GM12891 (cell line): Measurements from ENCODE around the gene SPOCD1.

ENCODE experiments used
- POLR2A ChIP-seq: IDR thresholded peaks from 2 replicates; pipeline ENCODE4 v1.6.1; 2011; ENCODE audit warnings: low read depth, low read length, control low read depth
- POLR2AphosphoS5 ChIP-seq: IDR thresholded peaks from 2 replicates; pipeline ENCODE4 v1.6.1; 2011; ENCODE audit warnings: low read depth, low read length, control low read depth
- POU2F2 ChIP-seq: IDR thresholded peaks from 2 replicates; pipeline ENCODE4 v1.6.1; 2011; ENCODE audit warnings: low read depth, mild to moderate bottlenecking, control low read depth, low read length, moderate library complexity
- SPI1 ChIP-seq: IDR thresholded peaks from 2 replicates; pipeline ENCODE4 v1.6.1; 2011; ENCODE audit warnings: low read depth, low read length, control low read depth
- TAF1 ChIP-seq: IDR thresholded peaks from 2 replicates; pipeline ENCODE4 v1.6.1; 2011; ENCODE audit warnings: low read depth, low read length, control low read depth

GRCh38 chr1:31751822-31752241, 64.0 kb downstream of the SPOCD1 start:
- TF ChIP-seq POLR2A = no peak
- TF ChIP-seq POLR2AphosphoS5 = no peak
- TF ChIP-seq TAF1 = no peak
- no peak for TF ChIP-seq SPI1
- no peak for TF ChIP-seq POU2F2
